Hypothalamus (tissue), 51 donors: ENCODE data around the gene AHNAK2.

ENCODE experiments used
- DNase-seq, 51 donors: peaks; one replicate each; lab custom pipeline; 2025; lab: John Stamatoyannopoulos, UW

The AHNAK2 gene

GRCh38 chr14:104941508-104942365 lies 36.4 kb downstream of the AHNAK2 start:
- DNase-seq, result no peak

- DNase-seq, result no peak
These were observed 37.5 kb downstream of the AHNAK2 start for GRCh38 chr14:104940526-104941150.

- peak in 1 of 51 donors; percentile 12 for DNase-seq
These were observed 38.3 kb downstream of the AHNAK2 start for GRCh38 chr14:104939666-104940410.

GRCh38 chr14:104938960-104939359 lies 39.2 kb downstream of the AHNAK2 start:
- no peak for DNase-seq

GRCh38 chr14:104938436-104938835 lies 39.7 kb downstream of the AHNAK2 start:
- DNase-seq, result no peak

GRCh38 chr14:104937694-104938365 lies 40.3 kb downstream of the AHNAK2 start:
- DNase-seq, result no peak

- DNase-seq, result no peak
These were observed 41.0 kb downstream of the AHNAK2 start for GRCh38 chr14:104937161-104937560.

GRCh38 chr14:104936361-104937155 lies 41.6 kb downstream of the AHNAK2 start:
- DNase-seq, result no peak

- DNase-seq, result no peak
These were observed 42.2 kb downstream of the AHNAK2 start for GRCh38 chr14:104935955-104936354.

- DNase-seq, result no peak
These were observed 43.0 kb downstream of the AHNAK2 start for GRCh38 chr14:104935026-104935650.

GRCh38 chr14:104933746-104934733 lies 44.1 kb downstream of the AHNAK2 start:
- DNase-seq, result peak in 1 of 51 donors; percentile 13

GRCh38 chr14:104932676-104933631 lies 45.2 kb downstream of the AHNAK2 start:
- peak in 41 of 51 donors; percentile 9 to 79 (median 50) for DNase-seq

- no peak for DNase-seq
These were observed 46.2 kb downstream of the AHNAK2 start for GRCh38 chr14:104931771-104932675.

- no peak for DNase-seq
These were observed 46.8 kb downstream of the AHNAK2 start for GRCh38 chr14:104931304-104931770.

- DNase-seq, result no peak
These were observed 47.5 kb downstream of the AHNAK2 start for GRCh38 chr14:104930526-104931303.
